GM13977 (cell line): Measurements from ENCODE around the gene IGIP.

Experiments
- DNase-seq: peaks from one replicate; pipeline ENCODE4 v3.0.0; 2012; ENCODE audit warnings: low spot score
- CTCF ChIP-seq: IDR thresholded peaks from 2 replicates; pipeline ENCODE4 v1.5.1; 2012; ENCODE audit warnings: mild to moderate bottlenecking, control low read depth; ENCODE audit not compliant: insufficient read depth; ENCODE audit errors: extremely low read depth, missing control alignments
- in situ Hi-C: fragments of 300-500 bp; cut with MboI; formaldehyde crosslinking; loops from one replicate; pipeline ENCODE4 v1.12.0; 2022; ENCODE audit warnings: low sequenced_read_pairs, low pct_unique_long_range_greater_than_20kb, mixed read lengths, inconsistent platforms; ENCODE audit not compliant: unreplicated experiment

The IGIP gene

GRCh38 chr5:140166911-140167310 is 41.2 kb downstream of the IGIP start:
- TF ChIP-seq CTCF = no peak
- DNase-seq = no peak
- in situ Hi-C loops = loop anchor here (10.0 to 25.0 kb wide), 2 partner anchors 102 to 380 kb away; partner anchors contain the start of gene PSD2

- no peak for DNase-seq
- in situ Hi-C loops = loop anchor here (10.0 to 25.0 kb wide), 2 partner anchors 104 to 381 kb away; partner anchors contain the start of gene PSD2
- no peak for TF ChIP-seq CTCF
Observed at GRCh38 chr5:140168371-140168770, 42.6 kb downstream of the IGIP start.

- no peak for DNase-seq
- peak; percentile 18 for TF ChIP-seq CTCF
- in situ Hi-C loops = loop anchor here (10.0 to 25.0 kb wide), 2 partner anchors 105 to 382 kb away; partner anchors contain the start of gene PSD2
Observed at GRCh38 chr5:140169410-140169809, 43.7 kb downstream of the IGIP start.

GRCh38 chr5:140172483-140172882 is 46.7 kb downstream of the IGIP start:
- DNase-seq = no peak
- in situ Hi-C loops = loop anchor here (25.0 kb wide), 1 partner anchor 385 kb away; the partner anchor contains the start of gene PSD2
- TF ChIP-seq CTCF = no peak

GRCh38 chr5:140174014-140174413 is 48.3 kb downstream of the IGIP start:
- TF ChIP-seq CTCF = no peak
- in situ Hi-C loops = loop anchor here (25.0 kb wide), 1 partner anchor 387 kb away; the partner anchor contains the start of gene PSD2
- no peak for DNase-seq

- no peak for TF ChIP-seq CTCF
- DNase-seq = peak; percentile 97
- in situ Hi-C loops = loop anchor here (25.0 kb wide), 1 partner anchor 387 kb away; the partner anchor contains the start of gene PSD2
Observed at GRCh38 chr5:140174465-140175366, 49.0 kb downstream of the IGIP start, which contains the start of gene CYSTM1. TSS of gene CYSTM1 (plus strand) at chr5:140175188. CDS start at chr5:140194466, 19,278 bp downstream.
